Upper lobe of left lung (tissue), 4 donors: ENCODE measurements around the gene NVL.

Experiments
- EP300 ChIP-seq, 4 donors: sonication (generic); formaldehyde crosslinking; IDR thresholded peaks; one replicate each; pipeline ENCODE4 v1.5.1; 2017; ENCODE audit warnings: antibody characterized with exemption in 4 of 4, control low read depth in 2 of 4
- TF ChIP-seq, protein P1 (sequence below), 6 experiments: fragments of 450-650 bp in 4 of 6; fragments of 200-600 bp in 2 of 6; sonication (generic) in 2 of 6; IDR thresholded peaks; one replicate each; pipeline ENCODE4 v1.5.1; 2016 to 2019; ENCODE audit warnings: antibody characterized with exemption in 6 of 6

DNA sequence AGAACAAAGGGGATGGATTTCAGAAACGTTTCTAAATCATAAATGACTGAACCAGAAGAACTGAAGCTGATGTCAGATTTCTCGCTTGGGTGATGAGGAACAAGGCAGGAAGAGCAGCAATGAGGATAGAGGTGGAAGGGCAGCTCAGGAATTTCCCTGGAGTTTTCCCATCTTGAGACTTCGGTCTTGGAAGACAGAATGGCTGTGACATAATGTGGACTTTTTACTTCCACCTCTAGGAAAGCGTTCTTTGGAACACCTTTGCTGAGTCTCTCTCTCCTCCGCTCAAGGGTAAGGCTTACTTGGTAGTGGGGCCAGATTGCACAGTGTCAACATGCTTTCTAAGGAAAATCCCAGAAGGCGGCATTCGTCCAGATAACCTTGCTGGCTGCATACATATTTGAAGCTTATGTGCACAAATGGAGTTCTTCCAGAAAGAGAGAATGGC is 110.3 kb downstream of the NVL start:
- TF ChIP-seq, protein P1, sequence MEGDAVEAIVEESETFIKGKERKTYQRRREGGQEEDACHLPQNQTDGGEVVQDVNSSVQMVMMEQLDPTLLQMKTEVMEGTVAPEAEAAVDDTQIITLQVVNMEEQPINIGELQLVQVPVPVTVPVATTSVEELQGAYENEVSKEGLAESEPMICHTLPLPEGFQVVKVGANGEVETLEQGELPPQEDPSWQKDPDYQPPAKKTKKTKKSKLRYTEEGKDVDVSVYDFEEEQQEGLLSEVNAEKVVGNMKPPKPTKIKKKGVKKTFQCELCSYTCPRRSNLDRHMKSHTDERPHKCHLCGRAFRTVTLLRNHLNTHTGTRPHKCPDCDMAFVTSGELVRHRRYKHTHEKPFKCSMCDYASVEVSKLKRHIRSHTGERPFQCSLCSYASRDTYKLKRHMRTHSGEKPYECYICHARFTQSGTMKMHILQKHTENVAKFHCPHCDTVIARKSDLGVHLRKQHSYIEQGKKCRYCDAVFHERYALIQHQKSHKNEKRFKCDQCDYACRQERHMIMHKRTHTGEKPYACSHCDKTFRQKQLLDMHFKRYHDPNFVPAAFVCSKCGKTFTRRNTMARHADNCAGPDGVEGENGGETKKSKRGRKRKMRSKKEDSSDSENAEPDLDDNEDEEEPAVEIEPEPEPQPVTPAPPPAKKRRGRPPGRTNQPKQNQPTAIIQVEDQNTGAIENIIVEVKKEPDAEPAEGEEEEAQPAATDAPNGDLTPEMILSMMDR (IDR thresholded peaks at IDR 0.05): no peak
- TF ChIP-seq EP300 (IDR thresholded peaks at IDR 0.05): no peak
